ENCODE measurements around the gene DNASE2B.

The DNASE2B gene

DNA sequence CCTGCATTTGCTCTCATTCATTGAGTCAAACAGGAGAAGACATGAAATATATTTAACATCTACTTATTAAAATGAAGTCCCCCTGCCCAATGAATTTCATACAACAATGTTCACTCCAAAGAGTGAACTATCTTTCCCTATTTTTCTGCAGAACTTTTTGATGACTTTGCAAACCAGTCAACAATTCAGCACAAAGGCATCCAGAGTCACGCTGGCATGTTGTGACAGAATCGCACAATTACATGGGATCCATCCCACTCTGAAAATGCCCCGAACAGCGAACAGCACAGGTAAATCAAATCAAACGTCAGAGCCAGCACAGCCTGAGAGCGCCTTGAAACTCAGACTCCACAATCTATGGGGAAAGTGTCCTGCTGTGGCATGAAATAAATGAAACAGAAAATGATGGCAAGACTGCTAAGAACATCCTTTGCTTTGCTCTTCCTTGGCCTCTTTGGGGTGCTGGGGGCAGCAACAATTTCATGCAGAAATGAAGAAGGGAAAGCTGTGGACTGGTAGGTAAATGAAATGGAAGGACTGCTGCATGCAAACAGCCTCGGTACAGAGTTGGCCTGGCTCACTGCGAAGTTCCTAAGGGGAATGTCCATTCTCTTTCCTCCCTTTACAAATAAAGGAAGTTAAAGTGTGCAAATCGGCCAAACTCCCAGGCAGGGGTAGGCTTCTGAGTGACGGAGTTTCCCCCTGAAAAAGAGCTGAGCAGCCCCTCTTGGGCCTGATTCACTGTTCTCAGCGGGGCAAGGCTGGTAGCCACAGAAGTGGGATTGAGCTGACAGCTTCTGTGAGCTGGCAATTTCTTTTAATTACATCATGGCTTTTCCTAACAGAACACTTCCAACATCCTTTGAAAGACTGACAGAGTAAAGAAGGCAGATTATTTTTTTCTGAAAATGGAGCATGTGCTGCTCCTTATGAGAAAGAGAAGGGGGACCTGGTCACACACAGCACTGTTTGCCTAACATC, at the start of gene DNASE2B:
Gene DNASE2B, plus strand, starts transcription at position 310 of the 981 bp plus-strand sequence. Its CDS starts 81 bp downstream, at position 391.
- Histone ChIP-seq H3K4me1 (ENCODE audit: insufficient read depth, low read length) (no peaks in the 10 kb centered on the region), H3K4me3 (ENCODE audit: low read length) (no peak within 1 kb of the TSS), H3K36me3 (ENCODE audit: insufficient read depth, low read length) (no peaks in the 10 kb centered on the region)

DNA sequence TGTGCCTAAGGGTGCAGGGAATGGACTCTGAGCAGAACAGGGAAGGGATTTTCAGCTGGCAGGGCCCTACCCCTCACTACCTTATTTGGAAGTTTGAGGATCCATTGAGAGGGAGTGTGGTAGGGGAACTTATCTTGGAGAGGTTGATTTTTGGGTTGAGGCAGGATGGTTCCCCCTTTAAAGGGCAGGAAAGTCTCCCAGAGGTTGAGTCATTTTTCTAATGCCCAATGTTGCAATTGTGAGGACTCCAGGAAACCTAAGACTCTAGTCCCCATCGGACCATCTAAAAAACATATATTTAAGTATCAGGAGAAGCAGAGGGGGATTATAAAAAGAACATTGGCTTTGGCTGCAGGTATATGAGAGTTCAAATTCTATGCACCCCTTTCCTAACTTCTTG, 49.5 kb upstream of the DNASE2B start:
- Histone ChIP-seq H3K9me3 (ENCODE audit: low read length) (no peaks in the 10 kb centered on the region), H3K4me3 (ENCODE audit: low read length) (no peak overlapping the region), H3K27me3 (ENCODE audit: insufficient read depth, low read length) (no peaks in the 10 kb centered on the region), H3K4me1 (ENCODE audit: insufficient read depth, low read length) (peaks cover 5% of the 10 kb centered on the region), H3K36me3 (ENCODE audit: insufficient read depth, low read length) (no peaks in the 10 kb centered on the region), H2AFZ (ENCODE audit: low read depth, low read length) (no peak overlapping the region)

More for the DNA sequence above, at the start of gene DNASE2B:
- peaks cover 4% of the 10 kb centered on the region for H3K27me3 ChIP-seq (ENCODE audit: insufficient read depth, low read length)
- no peak within 1 kb of the TSS for H2AFZ ChIP-seq (ENCODE audit: low read depth, low read length)
- no peaks in the 10 kb centered on the region for H3K9me3 ChIP-seq (ENCODE audit: low read length)

GRCh38 chr1:84350104-84350503, 48.2 kb upstream of the DNASE2B start:
- no peaks in the 10 kb centered on the region for H3K36me3 ChIP-seq (ENCODE audit: insufficient read depth, low read length)
- H3K4me1 ChIP-seq (ENCODE audit: insufficient read depth, low read length) = peaks cover 5% of the 10 kb centered on the region
- no peak overlapping the region for H3K4me3 ChIP-seq (ENCODE audit: low read length)
- no peaks in the 10 kb centered on the region for H3K27me3 ChIP-seq (ENCODE audit: insufficient read depth, low read length)
- H2AFZ ChIP-seq (ENCODE audit: low read depth, low read length) = no peak overlapping the region
- H3K9me3 ChIP-seq (ENCODE audit: low read length) = no peaks in the 10 kb centered on the region

DNA sequence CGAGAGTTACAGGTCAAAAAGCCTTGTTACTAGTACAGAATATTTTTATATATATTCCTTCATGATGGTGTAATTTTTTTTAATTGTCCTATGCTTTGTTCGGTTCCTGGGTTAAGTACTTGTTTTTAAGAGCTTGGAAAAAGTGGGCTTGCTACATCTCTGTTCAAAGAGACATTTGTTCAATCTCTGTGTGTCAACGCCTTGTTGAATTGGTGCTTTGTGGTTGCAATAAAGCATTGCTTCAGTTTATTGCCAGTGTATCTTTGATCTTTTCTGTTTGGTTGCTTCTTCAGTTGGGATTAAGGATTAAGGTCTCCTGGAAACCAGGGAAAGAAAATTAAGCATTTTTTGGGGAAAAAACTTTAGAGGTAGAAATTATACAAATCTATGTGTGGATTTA, 47.7 kb upstream of the DNASE2B start:
- no peaks in the 10 kb centered on the region for H3K36me3 ChIP-seq (ENCODE audit: insufficient read depth, low read length)
- no peaks in the 10 kb centered on the region for H3K27me3 ChIP-seq (ENCODE audit: insufficient read depth, low read length)
- H2AFZ ChIP-seq (ENCODE audit: low read depth, low read length) = no peak overlapping the region
- H3K4me1 ChIP-seq (ENCODE audit: insufficient read depth, low read length) = peaks cover 5% of the 10 kb centered on the region
- H3K9me3 ChIP-seq (ENCODE audit: low read length) = no peaks in the 10 kb centered on the region
- H3K4me3 ChIP-seq (ENCODE audit: low read length) = no peak overlapping the region

DNA sequence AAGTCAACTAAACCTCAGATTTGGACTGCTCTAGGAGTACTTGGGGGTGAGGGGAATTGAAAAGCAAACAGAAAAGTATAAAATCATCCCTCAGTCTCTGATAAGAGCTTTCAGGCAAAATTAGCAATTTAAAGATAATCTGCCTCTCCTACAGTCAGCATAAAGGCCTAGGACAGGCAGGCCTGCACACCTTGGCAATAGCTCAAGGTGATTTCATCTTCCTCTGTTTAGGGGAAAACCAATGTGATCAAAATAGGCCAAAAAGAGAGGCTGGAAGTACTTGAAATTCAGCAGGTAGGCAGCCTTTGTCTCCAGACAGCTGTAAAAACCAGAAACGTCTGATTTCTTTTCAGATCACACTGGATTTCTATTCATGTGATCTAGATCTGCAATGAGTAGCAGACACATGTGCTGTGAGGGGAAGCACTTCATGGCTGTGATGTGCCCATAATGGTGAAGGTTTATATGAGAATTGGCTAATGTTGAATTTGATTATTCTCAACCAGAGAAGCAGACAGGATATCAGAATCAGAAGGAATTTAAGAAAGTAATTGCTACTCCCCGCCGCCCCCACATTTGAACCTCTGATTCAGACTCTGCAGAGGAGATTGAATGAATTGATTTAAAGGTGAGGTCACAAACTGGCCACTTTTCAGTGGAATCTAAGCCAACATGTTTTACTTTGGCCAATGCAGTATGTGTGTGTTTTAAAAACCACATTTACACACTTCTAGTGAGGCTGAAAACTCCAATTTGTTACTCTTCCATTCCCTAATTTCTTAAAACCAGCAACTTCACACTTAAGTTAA, 45.8 kb upstream of the DNASE2B start:
- no peak overlapping the region for H2AFZ ChIP-seq (ENCODE audit: low read depth, low read length)
- H3K4me1 ChIP-seq (ENCODE audit: insufficient read depth, low read length) = peaks cover 2% of the 10 kb centered on the region
- no peaks in the 10 kb centered on the region for H3K27me3 ChIP-seq (ENCODE audit: insufficient read depth, low read length)
- H3K36me3 ChIP-seq (ENCODE audit: insufficient read depth, low read length) = no peaks in the 10 kb centered on the region
- H3K4me3 ChIP-seq (ENCODE audit: low read length) = no peak overlapping the region
- no peaks in the 10 kb centered on the region for H3K9me3 ChIP-seq (ENCODE audit: low read length)

- Histone ChIP-seq H3K27me3 (ENCODE audit: insufficient read depth, low read length) (no peaks in the 10 kb centered on the region), H2AFZ (ENCODE audit: low read depth, low read length) (no peak overlapping the region), H3K4me3 (ENCODE audit: low read length) (no peak overlapping the region), H3K9me3 (ENCODE audit: low read length) (no peaks in the 10 kb centered on the region), H3K4me1 (ENCODE audit: insufficient read depth, low read length) (no peaks in the 10 kb centered on the region), H3K36me3 (ENCODE audit: insufficient read depth, low read length) (no peaks in the 10 kb centered on the region)
These were observed 44.6 kb upstream of the DNASE2B start for GRCh38 chr1:84353695-84354094.

GRCh38 chr1:84355556-84355955, 42.7 kb upstream of the DNASE2B start:
- no peaks in the 10 kb centered on the region for H3K36me3 ChIP-seq (ENCODE audit: insufficient read depth, low read length)
- no peaks in the 10 kb centered on the region for H3K27me3 ChIP-seq (ENCODE audit: insufficient read depth, low read length)
- H3K4me3 ChIP-seq (ENCODE audit: low read length) = no peak overlapping the region
- H2AFZ ChIP-seq (ENCODE audit: low read depth, low read length) = no peak overlapping the region
- H3K9me3 ChIP-seq (ENCODE audit: low read length) = no peaks in the 10 kb centered on the region
- H3K4me1 ChIP-seq (ENCODE audit: insufficient read depth, low read length) = no peaks in the 10 kb centered on the region

- H3K4me3 ChIP-seq (ENCODE audit: low read length) = no peak overlapping the region
- no peaks in the 10 kb centered on the region for H3K36me3 ChIP-seq (ENCODE audit: insufficient read depth, low read length)
- no peaks in the 10 kb centered on the region for H3K4me1 ChIP-seq (ENCODE audit: insufficient read depth, low read length)
- H3K9me3 ChIP-seq (ENCODE audit: low read length) = no peaks in the 10 kb centered on the region
- H3K27me3 ChIP-seq (ENCODE audit: insufficient read depth, low read length) = no peaks in the 10 kb centered on the region
- H2AFZ ChIP-seq (ENCODE audit: low read depth, low read length) = no peak overlapping the region
These were observed 41.4 kb upstream of the DNASE2B start for GRCh38 chr1:84356881-84357280.

- Histone ChIP-seq H3K9me3 (ENCODE audit: low read length) (no peaks in the 10 kb centered on the region), H3K4me3 (ENCODE audit: low read length) (no peak overlapping the region), H3K4me1 (ENCODE audit: insufficient read depth, low read length) (no peaks in the 10 kb centered on the region), H3K27me3 (ENCODE audit: insufficient read depth, low read length) (no peaks in the 10 kb centered on the region), H2AFZ (ENCODE audit: low read depth, low read length) (no peak overlapping the region), H3K36me3 (ENCODE audit: insufficient read depth, low read length) (no peaks in the 10 kb centered on the region)
These were observed 39.6 kb upstream of the DNASE2B start for GRCh38 chr1:84358695-84359094.

- H3K4me3 ChIP-seq (ENCODE audit: low read length) = no peak overlapping the region
- no peaks in the 10 kb centered on the region for H3K9me3 ChIP-seq (ENCODE audit: low read length)
- H3K27me3 ChIP-seq (ENCODE audit: insufficient read depth, low read length) = no peaks in the 10 kb centered on the region
- no peaks in the 10 kb centered on the region for H3K4me1 ChIP-seq (ENCODE audit: insufficient read depth, low read length)
- no peaks in the 10 kb centered on the region for H3K36me3 ChIP-seq (ENCODE audit: insufficient read depth, low read length)
- H2AFZ ChIP-seq (ENCODE audit: low read depth, low read length) = no peak overlapping the region
These were observed 38.0 kb upstream of the DNASE2B start for GRCh38 chr1:84360316-84360715.

DNA sequence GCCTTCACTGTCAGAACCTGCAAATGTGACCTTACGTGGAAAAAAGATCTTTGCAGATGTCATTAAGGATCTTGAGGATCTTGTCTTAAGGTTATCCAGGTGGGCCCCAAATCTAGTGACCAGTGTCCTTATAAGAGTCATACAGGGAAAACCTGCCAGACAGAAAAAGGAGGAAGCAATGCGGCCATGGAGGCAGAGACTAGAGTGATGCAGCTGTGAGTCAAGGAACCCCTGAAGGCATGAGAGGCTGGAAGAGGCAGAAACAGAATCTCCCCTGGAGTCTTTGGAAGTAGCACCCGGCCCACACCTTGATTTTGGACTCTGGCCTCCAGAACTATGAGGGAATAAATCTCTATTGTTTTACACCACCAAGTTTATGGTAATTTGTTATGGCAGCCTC, 36.5 kb upstream of the DNASE2B start:
- no peaks in the 10 kb centered on the region for H3K27me3 ChIP-seq (ENCODE audit: insufficient read depth, low read length)
- no peaks in the 10 kb centered on the region for H3K9me3 ChIP-seq (ENCODE audit: low read length)
- H2AFZ ChIP-seq (ENCODE audit: low read depth, low read length) = no peak overlapping the region
- H3K4me1 ChIP-seq (ENCODE audit: insufficient read depth, low read length) = peaks cover 5% of the 10 kb centered on the region
- H3K36me3 ChIP-seq (ENCODE audit: insufficient read depth, low read length) = no peaks in the 10 kb centered on the region
- no peak overlapping the region for H3K4me3 ChIP-seq (ENCODE audit: low read length)

GRCh38 chr1:84363019-84363418, 35.3 kb upstream of the DNASE2B start:
- peaks cover 5% of the 10 kb centered on the region for H3K4me1 ChIP-seq (ENCODE audit: insufficient read depth, low read length)
- no peaks in the 10 kb centered on the region for H3K36me3 ChIP-seq (ENCODE audit: insufficient read depth, low read length)
- H3K4me3 ChIP-seq (ENCODE audit: low read length) = no peak overlapping the region
- no peak overlapping the region for H2AFZ ChIP-seq (ENCODE audit: low read depth, low read length)
- no peaks in the 10 kb centered on the region for H3K9me3 ChIP-seq (ENCODE audit: low read length)
- H3K27me3 ChIP-seq (ENCODE audit: insufficient read depth, low read length) = no peaks in the 10 kb centered on the region

DNA sequence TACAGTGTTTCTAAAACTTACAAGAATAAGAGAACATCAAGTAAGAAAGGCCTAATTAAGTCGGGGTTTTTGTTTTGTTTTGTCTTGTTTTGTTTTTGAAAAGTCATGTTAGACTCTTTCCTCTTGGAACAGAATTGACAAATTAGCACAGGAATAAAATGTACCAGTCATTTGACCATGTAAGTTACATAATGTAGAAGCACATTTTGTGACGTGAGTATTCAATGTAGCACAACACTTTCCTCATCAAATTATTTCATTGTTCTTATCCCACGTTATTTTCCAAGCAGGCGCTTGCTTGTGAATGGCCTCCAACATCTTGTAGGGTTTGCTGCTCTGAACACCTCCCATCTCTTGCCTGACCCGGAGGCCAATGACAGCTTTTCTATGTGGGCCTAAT, 34.7 kb upstream of the DNASE2B start:
- H3K4me1 ChIP-seq (ENCODE audit: insufficient read depth, low read length) = peaks cover 5% of the 10 kb centered on the region
- H3K36me3 ChIP-seq (ENCODE audit: insufficient read depth, low read length) = no peaks in the 10 kb centered on the region
- H3K9me3 ChIP-seq (ENCODE audit: low read length) = no peaks in the 10 kb centered on the region
- H3K27me3 ChIP-seq (ENCODE audit: insufficient read depth, low read length) = no peaks in the 10 kb centered on the region
- no peak overlapping the region for H3K4me3 ChIP-seq (ENCODE audit: low read length)
- H2AFZ ChIP-seq (ENCODE audit: low read depth, low read length) = no peak overlapping the region
